Effector CD8-positive, alpha-beta T cell (primary cell): ENCODE measurements around the gene MSI2.

Experiments used
- DNase-seq: peaks from one replicate; lab custom pipeline; 2025; lab: John Stamatoyannopoulos, UW

Gene MSI2

DNA sequence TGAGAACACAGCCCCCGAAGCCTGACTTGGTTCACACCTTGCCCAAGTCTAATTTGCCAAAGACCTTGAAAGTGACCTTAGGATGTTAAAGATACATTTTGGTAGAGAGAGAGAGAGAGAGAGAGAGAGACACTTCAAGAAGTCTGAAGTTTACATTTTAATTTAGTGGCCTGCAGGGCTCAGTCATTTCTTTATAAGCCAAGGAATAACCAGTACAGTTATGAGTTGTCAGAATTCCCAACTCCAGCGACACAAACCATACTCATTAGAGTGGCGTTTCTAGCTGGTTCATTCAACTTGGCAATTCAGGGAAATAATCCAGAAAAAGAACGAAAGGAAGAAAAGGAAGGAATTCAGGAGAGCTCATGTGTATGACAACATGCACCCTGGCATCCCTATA is 284.7 kb downstream of the MSI2 start:
- no peak for DNase-seq

DNA sequence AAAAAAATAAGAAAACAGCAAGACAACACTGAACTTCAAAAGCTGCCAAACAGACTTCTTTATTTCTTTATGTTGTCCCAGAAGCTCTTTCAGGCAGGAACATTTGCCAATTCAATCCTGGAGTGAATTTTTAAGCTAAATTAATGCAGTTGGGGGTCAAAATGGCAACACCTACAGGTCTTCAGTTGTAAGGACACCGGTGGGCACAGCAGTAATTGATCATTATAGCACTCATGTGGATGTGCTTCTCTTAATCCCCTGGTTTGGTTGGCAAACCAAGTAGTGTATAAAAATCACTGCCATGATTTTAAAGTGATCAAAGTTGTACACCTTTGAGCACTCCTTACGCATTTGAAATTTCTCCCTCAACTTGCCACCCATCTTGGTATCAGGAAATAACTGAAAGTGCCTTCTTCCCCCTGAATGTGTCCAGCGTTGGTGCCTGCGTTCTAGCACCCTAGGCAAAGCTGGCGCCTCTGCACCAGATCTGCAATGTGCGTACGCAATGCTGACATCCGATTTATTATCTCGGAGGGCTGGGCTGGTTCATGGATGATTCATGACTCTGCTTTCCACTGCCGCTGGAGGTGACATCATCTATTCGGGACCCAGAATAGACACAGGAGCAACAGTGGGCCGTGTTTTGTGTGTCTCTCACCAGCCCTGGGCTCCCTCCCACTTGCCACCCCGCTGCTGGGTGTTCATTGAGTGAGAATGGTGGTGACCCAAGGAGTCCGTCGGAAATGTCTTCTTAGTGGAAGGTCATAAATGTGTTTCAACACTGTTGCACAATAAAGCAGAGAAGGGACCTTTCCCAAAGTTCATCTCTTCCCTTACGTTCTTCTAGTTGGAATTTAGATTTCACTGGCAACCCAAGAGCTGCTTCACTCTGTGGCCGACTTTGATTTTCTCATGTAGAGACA is 285.4 kb downstream of the MSI2 start:
- no peak for DNase-seq

DNA sequence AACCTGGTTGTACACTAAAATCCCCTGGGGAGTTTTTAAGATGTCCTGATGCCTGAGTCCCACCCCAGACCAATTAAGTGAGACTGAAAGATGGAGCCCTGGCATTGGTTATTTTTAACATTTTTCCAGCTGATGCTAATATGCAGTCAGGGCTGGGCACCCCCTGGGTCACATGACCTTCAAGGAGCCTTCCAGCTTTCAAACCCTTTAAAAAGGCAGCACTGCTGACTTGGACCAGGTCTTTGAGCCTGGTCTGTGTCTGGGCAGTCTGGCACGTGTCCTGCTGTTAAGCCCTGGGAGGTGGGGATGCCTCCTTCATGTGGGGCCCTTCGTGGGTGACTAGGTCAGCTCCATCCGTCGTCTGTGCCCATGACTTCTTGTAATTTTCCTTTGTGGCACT is 286.2 kb downstream of the MSI2 start:
- no peak for DNase-seq

DNA sequence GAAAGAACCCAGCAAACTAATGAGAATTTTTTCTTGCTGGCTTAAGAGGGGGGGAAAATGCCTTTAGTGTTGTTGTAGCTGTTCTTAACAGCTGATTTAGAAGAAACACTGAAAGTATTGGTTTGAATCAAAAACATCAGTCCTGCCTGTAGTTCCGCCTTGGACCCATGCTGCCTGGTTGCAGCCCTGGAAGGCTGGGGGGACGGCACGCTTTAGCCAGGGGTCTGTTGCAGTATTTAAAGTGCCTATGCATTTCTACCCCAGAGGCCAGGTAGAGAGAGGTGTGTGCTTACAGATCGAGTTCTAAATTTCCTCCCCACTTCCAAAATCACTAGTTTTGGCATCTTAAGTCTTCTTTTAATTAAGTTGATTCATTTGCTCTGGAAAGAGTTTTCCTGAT is 286.9 kb downstream of the MSI2 start:
- DNase-seq: no peak

DNA sequence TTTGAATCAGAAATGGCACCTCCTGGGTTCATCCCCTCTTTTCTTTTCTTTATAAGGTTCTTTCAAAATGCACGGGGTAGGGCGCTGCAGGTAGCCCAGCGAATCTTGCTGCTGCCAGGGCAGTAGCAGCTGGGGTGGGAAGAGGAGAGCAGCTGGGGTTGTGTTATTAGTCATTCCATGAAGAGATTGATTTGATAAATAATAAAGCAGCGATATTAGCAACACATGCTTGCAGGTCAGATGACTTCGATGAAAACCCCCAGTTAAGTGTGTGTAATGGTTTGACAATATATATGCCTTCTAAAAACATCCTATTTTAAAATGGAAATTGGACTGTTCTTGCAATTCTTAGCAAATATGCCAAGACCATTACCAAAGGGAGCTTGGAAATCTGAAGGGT is 288.1 kb downstream of the MSI2 start:
- no peak for DNase-seq

DNA sequence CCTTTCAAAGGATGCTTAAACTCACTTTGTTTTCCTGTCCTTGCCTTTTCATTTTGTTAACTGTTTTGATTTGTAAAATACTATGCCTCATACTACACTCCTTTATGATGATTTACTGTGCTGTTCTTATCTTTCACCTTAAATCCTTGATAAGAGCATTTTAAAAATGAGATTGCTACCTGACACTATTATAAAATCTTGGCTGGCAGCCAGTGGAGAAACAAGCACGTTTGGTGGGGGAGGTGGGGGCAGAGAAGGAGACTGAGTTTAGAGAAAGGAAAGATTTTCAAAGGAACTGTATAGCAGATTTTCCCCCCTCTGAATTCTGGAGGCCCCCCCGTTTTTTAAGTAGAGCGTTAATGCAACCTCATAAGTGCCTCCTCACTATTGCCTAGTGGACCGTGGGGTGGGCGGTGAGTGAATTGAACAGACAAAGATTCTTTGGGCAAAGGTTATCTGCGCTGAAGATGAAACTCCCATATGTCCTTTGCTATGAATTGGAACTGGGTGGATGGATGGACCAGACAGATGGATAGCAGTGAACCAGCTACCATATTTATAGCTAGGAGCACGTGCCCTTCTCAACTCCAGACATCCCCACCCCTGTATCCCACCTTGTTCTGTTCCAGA is 288.6 kb downstream of the MSI2 start:
- no peak for DNase-seq

DNA sequence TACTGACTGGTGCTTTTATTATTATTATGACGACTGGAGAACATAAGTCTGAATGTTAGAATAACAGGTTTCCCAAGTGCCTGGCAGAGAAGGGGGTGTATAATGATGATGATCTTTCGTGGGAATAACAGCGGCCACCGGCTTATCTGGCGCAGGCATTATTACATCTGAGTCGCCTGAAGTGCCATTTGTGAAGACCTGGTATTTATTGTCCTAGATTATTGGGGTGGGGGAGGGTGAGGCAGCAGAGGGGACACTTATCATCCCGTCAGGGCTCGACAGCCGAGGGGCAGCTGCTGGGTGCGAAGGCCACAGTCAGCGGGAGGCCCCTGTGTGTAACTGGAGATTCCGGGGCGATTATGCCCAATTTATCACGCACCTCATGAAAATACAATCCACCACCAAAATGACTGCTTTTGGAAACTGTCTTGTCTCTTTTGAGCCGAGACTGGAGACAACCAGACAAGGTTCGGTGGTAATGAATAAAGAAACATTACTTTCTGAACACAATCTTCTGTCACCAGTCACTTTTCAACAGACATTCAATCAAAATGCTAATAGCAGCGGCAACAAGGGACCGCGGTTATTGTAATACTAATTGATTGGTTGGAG is 289.5 kb downstream of the MSI2 start:
- DNase-seq: no peak

DNA sequence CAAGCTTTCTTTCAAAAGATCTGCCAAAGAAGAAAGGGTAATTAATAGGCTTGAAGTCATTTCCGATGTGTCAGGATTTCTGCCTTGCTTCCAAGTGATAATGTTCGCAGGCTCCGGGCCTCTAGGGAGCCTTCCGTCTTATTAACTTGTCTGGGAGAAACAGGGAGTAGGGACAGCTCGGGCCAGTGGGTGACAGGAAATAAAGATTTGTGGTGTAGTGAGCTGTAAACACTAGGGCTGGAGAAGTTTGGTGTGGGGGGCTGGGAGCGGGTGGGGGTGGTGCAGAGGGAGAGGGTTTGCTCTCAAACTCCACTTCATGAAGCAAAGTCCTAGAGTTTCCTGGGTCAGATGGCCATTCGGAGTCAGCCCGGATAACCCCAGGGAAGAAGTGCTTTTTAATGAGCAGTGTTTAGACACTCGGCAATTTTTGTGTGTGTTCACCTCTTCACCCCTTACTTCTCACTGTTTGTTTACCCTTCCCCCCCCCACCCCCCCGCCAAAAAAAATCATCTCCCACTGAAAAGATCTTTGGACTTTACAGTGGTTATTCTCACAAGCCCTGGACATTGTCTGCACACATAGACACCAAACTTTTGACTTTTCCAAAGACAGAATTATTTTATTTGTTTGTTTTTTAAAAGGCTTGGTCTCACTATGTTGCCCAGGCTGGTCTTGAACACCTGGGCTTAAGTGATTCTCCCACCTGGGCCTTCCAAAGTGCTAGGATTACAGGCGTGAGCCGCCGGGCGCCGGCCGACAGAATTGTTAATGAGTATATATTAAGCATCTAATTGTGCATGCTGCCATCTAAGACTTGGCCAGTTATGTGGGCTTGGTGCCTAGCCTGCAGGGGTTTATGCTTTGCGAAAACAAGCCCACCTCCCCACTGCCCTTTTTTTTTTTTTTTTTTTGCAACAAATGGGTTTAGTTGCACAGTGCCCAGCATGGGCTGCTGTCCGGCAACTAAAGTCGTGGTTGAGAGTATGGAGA is 292.4 kb downstream of the MSI2 start:
- DNase-seq: no peak

DNA sequence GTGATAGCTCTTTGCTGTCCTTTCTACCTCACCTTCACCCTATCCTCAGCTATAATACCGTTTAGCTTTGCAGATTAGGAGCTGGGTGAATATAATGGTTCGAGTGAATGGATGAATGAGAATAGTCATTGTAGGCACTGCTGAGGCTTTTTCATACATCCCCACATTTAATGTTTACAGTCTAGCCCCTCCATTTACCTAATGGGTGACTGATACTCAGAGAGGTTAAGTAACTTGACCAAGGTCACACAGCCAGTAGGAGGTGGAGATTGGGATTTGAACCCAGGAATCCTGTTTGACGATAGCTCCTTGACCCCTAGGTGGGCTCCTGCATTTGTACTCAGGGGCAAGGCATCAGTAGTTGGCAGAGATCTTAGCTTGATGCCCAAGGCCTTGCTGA is 293.1 kb downstream of the MSI2 start:
- no peak for DNase-seq

DNA sequence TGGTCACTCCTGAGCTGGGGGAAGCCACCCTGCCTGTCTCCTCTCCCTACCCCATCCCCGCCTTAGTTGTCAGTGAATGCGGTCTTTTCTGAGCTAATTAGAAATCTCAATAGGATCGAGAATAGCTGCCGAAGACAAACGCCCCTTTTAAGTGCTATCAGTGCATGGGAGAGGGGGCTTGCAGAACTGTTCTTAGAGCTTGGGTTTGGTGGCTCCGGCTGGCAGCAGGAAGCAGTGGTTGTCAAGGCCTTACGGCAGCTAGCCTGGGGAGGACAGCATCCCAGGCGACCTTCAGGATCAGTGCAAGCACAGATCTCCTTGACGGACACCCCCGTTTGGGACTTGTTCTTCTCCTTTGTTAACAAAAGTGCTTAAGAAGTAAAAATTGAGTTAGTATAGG is 293.7 kb downstream of the MSI2 start:
- DNase-seq: no peak

DNA sequence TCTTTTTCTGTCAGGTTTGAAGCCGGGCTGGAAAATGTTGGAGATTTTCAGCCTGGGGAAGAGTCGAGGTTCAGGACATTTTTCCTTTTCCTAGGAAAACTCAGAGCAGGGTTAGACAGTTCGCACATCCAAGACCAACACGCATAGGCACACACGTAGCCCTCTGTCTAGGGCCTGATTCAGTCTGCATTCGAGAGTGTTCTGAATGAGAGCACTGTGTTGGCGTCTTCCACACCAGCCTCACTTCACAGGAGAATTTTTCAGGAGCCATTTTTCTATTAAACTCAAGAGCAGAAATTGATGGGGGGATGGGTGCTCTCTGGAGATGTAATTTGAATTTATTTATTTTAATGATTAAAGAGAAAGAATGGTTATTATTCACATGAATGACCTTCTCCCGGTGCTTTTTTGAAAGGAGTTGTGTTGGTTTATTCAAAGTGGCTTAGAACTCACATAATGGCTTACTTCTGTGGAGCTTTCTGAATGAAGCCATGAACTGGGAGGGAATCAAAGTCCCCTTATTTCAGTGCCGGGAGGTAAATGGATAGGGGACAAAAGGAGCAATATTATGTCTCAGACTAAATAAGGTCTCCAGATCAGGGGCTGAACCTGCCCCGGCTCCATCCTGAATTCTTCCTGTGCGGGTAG is 294.5 kb downstream of the MSI2 start:
- no peak for DNase-seq

DNA sequence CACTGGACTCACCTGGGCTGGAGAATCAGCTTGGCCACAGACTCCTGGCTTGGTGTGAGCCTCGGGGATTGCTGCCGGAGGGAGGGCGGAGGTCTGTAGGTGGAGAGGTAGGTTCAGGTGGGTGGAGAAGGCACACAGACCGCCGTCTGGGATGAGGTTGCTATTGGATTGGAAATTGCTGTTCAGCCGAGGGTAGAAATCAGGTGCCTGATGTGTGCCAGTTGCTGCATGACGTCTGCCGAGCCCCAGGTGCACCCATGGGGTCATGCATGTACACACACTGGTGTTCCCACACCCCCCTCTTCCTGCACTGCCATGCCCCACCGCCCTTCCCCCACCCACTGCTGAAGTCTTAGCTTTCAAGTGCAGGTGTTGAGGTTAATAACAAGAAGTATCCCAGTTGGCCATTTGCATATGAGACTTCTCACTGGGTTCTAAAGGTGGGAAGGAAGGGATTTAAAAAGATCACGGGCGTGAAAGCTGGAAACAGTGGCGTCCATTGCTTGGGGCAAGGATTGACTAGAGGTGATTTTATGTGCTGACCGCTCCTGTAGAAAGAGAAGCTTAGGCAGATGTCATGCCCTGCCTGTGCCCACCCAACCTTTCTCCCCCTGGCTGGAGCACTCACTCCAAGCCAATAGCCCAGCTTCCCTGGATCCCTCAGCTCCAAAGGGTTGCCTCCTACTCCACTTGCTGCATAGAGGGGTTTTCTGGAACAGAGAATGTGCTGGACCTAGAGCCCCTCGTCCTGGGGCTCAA is 295.2 kb downstream of the MSI2 start:
- DNase-seq: no peak

DNA sequence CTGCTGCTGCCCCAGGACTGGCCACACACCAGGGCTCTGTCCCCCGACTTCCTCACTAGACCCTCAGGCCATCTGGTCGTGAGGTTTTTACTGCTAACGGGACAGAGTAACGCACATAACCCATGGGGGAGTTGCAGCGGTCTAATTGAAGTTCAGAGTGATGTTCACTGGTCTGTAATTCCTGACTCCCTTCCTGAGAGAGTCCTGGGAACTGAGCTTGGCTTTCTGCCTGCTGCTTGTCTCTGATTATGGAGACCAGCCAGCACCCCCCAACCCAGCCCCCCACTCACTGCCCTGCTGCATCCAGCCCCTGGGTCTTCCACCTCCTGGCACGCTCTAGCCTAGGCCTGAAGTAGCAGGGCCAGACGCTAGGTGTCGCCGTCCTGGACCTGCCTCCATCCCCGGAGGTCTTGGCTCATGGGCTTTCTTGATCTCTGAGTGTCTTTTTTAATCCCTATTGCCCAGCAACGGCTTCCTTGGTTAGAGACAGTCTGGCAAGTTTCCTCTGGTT is 295.8 kb downstream of the MSI2 start:
- DNase-seq: no peak

DNA sequence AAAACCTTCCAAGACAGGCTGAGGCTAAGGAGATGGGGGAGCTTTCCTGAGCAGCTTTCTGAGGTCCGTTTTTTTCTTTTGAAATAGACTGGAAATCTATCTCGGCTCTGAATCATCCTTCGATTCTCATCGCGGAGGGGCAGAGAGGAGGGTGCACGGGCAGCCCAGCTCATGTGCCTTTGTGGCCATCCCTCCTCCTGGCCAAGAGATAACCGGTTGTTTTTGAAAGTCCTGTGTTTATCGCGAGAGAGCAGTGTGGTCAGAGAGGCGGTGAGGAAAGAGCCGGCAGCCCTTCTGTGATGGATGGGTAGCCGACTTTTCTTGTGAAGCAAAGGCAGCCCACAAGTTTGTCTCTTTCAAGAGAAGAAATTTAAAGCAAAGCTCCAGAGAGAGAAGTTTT is 297.2 kb downstream of the MSI2 start:
- DNase-seq: no peak

DNA sequence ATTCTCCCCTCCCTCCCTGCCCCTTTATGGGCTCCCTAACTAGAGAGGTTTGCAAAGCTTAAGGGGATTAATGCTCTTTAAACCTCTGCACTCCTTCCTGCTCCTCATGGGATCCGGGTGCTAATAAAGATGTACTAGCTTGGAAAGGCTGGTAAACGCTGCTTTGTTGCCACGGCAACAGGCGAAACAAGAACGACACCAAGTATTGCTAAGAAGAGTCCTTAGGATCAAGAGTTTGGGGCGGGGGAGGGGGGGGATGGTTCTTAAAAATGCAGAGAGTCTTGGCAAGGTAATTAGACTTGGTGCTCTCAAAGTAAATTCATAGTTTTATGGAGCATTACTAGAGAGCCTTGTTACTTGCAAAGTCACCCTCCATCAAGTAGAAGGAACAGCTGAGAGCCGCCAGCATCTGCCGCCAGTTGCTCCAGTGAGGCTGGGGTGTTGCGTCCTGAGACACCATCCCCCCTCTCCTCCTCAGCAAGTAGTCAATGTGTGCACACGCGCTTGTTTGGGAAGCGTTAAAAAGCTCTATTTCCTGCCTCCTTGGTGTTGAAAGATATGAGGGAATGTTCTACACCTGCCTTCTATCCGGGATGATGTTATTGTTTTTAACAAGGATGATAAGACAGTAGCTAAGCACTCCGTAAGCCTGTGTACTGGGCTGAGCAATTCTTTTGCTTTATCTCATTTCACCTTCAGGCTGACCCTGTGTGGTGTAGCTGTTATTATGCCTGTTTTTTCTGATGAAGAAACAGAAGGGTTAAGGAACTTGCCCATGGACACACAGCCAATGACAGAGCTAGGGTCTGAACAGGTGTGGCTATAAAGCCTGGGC is 297.9 kb downstream of the MSI2 start:
- DNase-seq: no peak

DNA sequence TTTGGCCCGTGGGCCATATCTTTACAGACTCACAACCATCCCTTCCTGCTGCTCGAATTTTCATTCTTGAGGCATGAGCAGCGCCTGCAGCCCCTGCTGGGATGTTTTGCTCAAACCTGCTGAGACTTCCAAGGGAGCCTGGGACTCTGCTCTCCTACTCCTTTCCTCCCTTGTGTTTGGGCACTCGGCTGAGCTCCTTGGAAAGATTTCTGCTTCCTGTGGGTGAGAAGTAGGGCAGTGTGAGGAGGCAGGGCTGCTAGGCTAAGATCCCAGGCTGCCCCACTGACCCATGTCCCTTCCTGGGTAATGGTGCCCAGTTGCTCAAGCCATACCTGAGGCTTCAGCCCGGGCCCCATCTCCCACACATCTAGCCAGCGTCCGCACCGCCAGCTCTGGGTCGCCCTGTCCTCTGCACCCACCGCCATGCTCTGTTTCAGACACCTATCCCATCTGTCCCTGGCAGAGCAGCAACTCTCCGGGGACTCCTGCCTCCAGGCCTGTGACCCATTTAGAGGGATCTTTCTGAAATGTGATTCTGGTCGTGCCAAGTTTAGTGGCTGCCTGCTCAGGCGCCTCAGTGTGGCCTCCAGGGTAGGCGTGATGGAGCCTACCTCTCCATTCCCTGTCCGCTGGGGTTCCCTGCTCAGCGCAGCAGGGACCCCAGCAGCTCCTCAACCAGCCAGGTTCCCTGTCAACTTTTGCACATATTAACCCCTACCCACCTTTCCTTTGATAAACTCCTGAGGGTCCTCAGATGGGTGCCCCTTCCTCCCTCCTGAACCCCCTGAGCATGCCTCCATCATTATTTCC is 298.7 kb downstream of the MSI2 start:
- no peak for DNase-seq

DNA sequence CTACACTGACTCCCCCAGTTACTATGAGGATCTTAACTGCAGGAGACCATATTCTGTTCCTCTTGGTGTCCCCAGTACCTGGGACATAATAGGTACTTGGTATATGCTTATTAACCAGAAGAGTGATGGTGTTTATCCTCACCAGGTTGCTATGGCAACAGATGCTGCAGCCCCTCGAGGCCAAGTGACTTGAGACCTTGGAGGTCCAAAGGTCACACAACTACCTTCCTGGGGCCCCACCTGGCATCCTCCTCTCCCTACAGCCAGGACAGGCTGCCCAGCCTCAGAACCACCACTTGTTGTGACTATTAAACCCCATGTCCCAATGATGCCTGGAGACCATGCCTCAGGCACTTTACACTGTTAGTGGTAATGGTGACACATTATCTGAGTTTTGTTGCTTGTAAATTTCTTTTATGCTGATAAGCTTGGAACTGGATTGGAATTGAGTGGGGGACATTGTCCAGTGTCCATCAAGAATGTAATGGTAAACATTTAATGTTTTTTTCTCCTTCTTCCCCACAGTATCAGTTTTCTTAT is 299.4 kb downstream of the MSI2 start:
- no peak for DNase-seq

DNA sequence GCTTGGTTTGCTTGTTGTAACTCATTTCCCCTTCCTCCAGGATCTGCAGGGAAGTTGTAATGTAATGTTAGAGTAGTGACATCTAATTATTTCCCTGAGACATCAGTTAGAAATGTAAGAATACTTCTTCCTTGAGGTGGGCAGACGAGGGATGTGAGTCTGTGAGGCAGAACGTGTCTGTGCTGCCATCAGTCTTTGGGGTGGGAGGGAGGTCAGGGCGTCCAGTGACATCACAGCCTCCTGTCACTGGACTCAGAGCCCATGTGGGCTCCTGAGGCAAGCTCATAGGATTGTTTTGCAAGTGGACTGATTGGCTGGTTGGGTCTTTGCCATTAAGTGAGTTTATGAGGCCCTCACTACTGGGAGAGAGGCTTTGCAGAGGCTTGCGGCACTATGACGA is 300.0 kb downstream of the MSI2 start:
- no peak for DNase-seq
